ENCODE results near the gene PRPF40B. TPM values are rescaled to one million over a fixed set of nuclear protein-coding genes. Genes with fewer than 3 reads are reported as not detected.
"Not testable (repeated sequence)": the region's sequence is repeated elsewhere in the genome, so short reads cannot be mapped to it uniquely, and the experiment has no call there.

Gene PRPF40B
- total and polyA plus RNA-seq, 9 of the 15 experiments (the other 6 are each of a cell fraction or from before 2014, with no cell fraction given): 0.55 to 10.6 (median 4.8) TPM

DNA sequence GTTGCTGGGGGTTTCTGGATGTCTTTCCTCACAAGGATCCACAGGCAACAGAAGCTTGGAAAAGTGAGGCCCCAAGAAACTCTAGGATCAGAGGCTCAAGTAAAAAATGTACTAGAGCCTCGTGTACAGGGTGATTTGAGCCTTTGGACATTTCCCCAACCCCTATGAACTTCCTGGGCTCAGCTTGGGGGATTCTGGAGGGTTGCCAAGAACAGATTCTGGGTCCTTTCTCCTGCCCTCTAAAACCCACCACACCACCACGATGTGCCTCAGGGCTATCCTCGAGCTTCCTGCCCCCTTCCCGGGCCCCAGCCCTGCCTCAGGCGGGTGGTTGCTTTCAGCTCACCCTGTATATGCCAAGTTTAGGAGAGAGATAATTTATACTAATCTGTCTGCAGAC lies 18.5 kb upstream of the PRPF40B start:
- CTCF ChIA-PET (ENCODE audit: low intra/inter-chr PET ratio): no interaction called here
- 16% methylated on average over 5 of the region's 5 CpGs for WGBS (ENCODE audit: insufficient coverage, low coverage, missing lambda C conversion rate)

DNA sequence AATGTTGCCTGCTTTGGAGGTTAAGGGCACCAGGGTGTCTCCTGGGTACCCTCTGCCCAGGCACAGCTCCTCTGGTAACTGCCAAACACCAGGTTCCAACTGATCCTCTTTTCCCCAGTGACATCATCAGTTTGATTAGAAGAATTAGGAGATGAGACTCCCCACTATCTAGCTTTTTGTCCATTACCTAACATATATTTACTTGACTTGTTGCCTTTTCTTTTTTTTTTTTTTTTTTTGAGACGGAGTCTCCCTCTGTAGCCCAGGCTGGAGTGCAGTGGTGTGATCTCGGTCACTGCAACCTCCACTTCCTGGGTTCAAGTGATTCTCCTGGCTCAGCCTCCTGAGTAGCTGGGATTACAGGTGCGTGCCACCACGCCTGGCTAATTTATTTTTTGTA lies 17.8 kb upstream of the PRPF40B start, which contains the start of gene FAM186B:
Gene FAM186B, minus strand, starts transcription at position 101 of the 400 bp plus-strand sequence. CDS start 162 bp downstream, outside the sequence.
- not testable (repeated sequence) for BruUV-seq (replicated peaks)

More for the DNA sequence above, 18.5 kb upstream of the PRPF40B start:
- POLR2A ChIA-PET: interaction anchor here (0.6 to 1.3 kb wide), 5 partner anchors 16 to 111 kb away, joined by 3 to 5 read pairs (median 3); partner anchors contain the start of gene PRPF40B
- H3K9me1 ChIP-seq (ENCODE audit: control insufficient read depth, insufficient read depth, low read length): no peaks in the 10 kb centered on the region
- TF ChIP-seq PYGO2 (tag; IDR thresholded peaks at IDR 0.05) (no peak), NFIC (IDR thresholded peaks at IDR 0.05) (peak; percentile 46)
- no peaks in the 10 kb centered on the region for H3K79me2 ChIP-seq (ENCODE audit: control insufficient read depth, insufficient read depth, low read length)
- in situ Hi-C loops (cut with MboI): no loop called here
- BruUV-seq (replicated peaks): no TSS peak
- H3K4me3 ChIP-seq: no peak overlapping the region
- no peak overlapping the region for H3K27ac ChIP-seq (ENCODE audit: extremely low read depth, low read depth, low read length)
- ATAC-seq (no peak), FAIRE-seq (no peak), DNase-seq (ENCODE audit: extremely low read depth in 1 of 4, low spot score in 3 of 4) (no peak)
- no peaks in the 10 kb centered on the region; a peak in 1 of 5 replicates for H3K27me3 ChIP-seq (ENCODE audit: control insufficient read depth in 2 of 2, insufficient read depth in 2 of 2, low read length in 2 of 2)
- H3K4me2 ChIP-seq (ENCODE audit: insufficient read depth, low read length): no peak overlapping the region
- no peaks in the 10 kb centered on the region for H3K4me1 ChIP-seq (replicated peaks in 1 of 2; ENCODE audit: control insufficient read depth in 2 of 2, insufficient read depth in 2 of 2, low read length in 2 of 2)
- H3K9me3 ChIP-seq (replicated peaks; ENCODE audit: control insufficient read depth, insufficient read depth, low read depth, low read length): no peaks in the 10 kb centered on the region
- no peak overlapping the region for H2AFZ ChIP-seq (ENCODE audit: low read depth, low read length)
- H4K20me1 ChIP-seq (replicated peaks; ENCODE audit: control insufficient read depth, insufficient read depth, low read length): no peaks in the 10 kb centered on the region
- no peak overlapping the region for H3K9ac ChIP-seq (ENCODE audit: insufficient read depth in 1 of 2, low read depth in 2 of 2, low read length in 2 of 2)
- intact Hi-C loops (cut with micrococcal nuclease): no loop called here
- H3K36me3 ChIP-seq (ENCODE audit: control insufficient read depth, insufficient read depth, low read length): no peaks in the 10 kb centered on the region

More for the DNA sequence above, 17.8 kb upstream of the PRPF40B start, which contains the start of gene FAM186B:
- H3K9me3 ChIP-seq (replicated peaks; ENCODE audit: control insufficient read depth, insufficient read depth, low read depth, low read length); H3K36me3 ChIP-seq (ENCODE audit: control insufficient read depth, insufficient read depth, low read length); H3K4me2 ChIP-seq (ENCODE audit: insufficient read depth, low read length); DNase-seq (ENCODE audit: extremely low read depth in 1 of 4, low spot score in 3 of 4); H3K4me1 ChIP-seq (replicated peaks in 1 of 2; ENCODE audit: control insufficient read depth in 2 of 2, insufficient read depth in 2 of 2, low read length in 2 of 2); H3K9ac ChIP-seq (ENCODE audit: insufficient read depth in 1 of 2, low read depth in 2 of 2, low read length in 2 of 2); H4K20me1 ChIP-seq (replicated peaks; ENCODE audit: control insufficient read depth, insufficient read depth, low read length); H3K9me1 ChIP-seq (ENCODE audit: control insufficient read depth, insufficient read depth, low read length); ATAC-seq; H3K27me3 ChIP-seq (ENCODE audit: control insufficient read depth in 2 of 2, insufficient read depth in 2 of 2, low read length in 2 of 2); FAIRE-seq; H2AFZ ChIP-seq (ENCODE audit: low read depth, low read length); CTCF ChIA-PET (ENCODE audit: low intra/inter-chr PET ratio); in situ Hi-C loops (cut with MboI); H3K4me3 ChIP-seq; intact Hi-C loops (cut with micrococcal nuclease); H3K79me2 ChIP-seq (ENCODE audit: control insufficient read depth, insufficient read depth, low read length); H3K27ac ChIP-seq (ENCODE audit: extremely low read depth, low read depth, low read length): not testable (repeated sequence)
- WGBS (ENCODE audit: insufficient coverage, low coverage, missing lambda C conversion rate): 35% methylated on average over 3 of the region's 4 CpGs
- POLR2A ChIA-PET: interaction anchor here (1.3 kb wide), 1 partner anchor 20 kb away, joined by 3 read pairs; no protein-coding TSS in a partner anchor

Measured in K562 (cell line).